DND-41 (cell line): ENCODE measurements around the gene FAM50B.

ENCODE experiments used
- ATAC-seq: fragments of 200-7000 bp; cut with Tn5 transposase; 3 replicates; pipeline ENCODE4 v1.9.1; 2021; ENCODE audit warnings: low read depth; ENCODE audit not compliant: insufficient read depth
- DNase-seq: peaks from one replicate; pipeline ENCODE4 v3.0.0-alpha.2; 2020
- H2AFZ ChIP-seq: 2 replicates; pipeline ENCODE4 v1.6.0; 2012; ENCODE audit warnings: low read depth, low read length
- H3K27ac ChIP-seq: 2 replicates; pipeline ENCODE4 v1.5.1; 2012; ENCODE audit warnings: low read length, inconsistent platforms
- H3K27me3 ChIP-seq: fragments of 200-600 bp; sonication (generic); 2 replicates; pipeline ENCODE4 v1.6.0; 2012; ENCODE audit warnings: low read length, mild to moderate bottlenecking, inconsistent platforms; ENCODE audit not compliant: insufficient read depth, poor library complexity
- H3K36me3 ChIP-seq: 2 replicates; pipeline ENCODE4 v1.5.1; 2012; ENCODE audit warnings: low read length, inconsistent platforms; ENCODE audit not compliant: insufficient read depth
- H3K4me1 ChIP-seq: 2 replicates; pipeline ENCODE4 v1.5.1; 2012; ENCODE audit warnings: mild to moderate bottlenecking, low read length; ENCODE audit not compliant: insufficient read depth
- H3K4me2 ChIP-seq: 2 replicates; pipeline ENCODE4 v1.6.0; 2012; ENCODE audit warnings: mild to moderate bottlenecking, moderate library complexity, low read length, inconsistent platforms; ENCODE audit not compliant: insufficient read depth
- H3K4me3 ChIP-seq, 2 experiments: fragments of 200-600 bp in 1 of 2; shearing (Covaris generic) in 1 of 2; 2 replicates each; pipeline ENCODE4 v1.5.1; 2012 to 2016; ENCODE audit warnings: inconsistent platforms in 2 of 2, low read length in 2 of 2, mild to moderate bottlenecking in 2 of 2, low read depth in 1 of 2, moderate library complexity in 1 of 2
- H3K79me2 ChIP-seq: 2 replicates; pipeline ENCODE4 v1.6.0; 2012; ENCODE audit warnings: low read length, inconsistent platforms; ENCODE audit not compliant: insufficient read depth
- H3K9ac ChIP-seq: 2 replicates; pipeline ENCODE4 v1.6.0; 2012; ENCODE audit warnings: low read depth, mild to moderate bottlenecking, inconsistent platforms, low read length, moderate library complexity
- H3K9me3 ChIP-seq: 2 replicates; pipeline ENCODE4 v1.5.1; 2012; ENCODE audit warnings: low read length, moderate library complexity, mild to moderate bottlenecking, inconsistent platforms; ENCODE audit not compliant: insufficient read depth, severe bottlenecking
- H4K20me1 ChIP-seq: 2 replicates; pipeline ENCODE4 v1.6.0; 2012; ENCODE audit warnings: low read length; ENCODE audit not compliant: insufficient read depth
- CTCF ChIP-seq: IDR thresholded peaks from 2 replicates; pipeline ENCODE4 v1.5.1; 2012; ENCODE audit warnings: borderline replicate concordance, low read length, moderate library complexity, mild to moderate bottlenecking; ENCODE audit not compliant: poor library complexity, severe bottlenecking; ENCODE audit errors: extremely low read depth
- EZH2 ChIP-seq: IDR thresholded peaks from 3 replicates; pipeline ENCODE4 v1.6.1; 2012; ENCODE audit warnings: borderline replicate concordance, low read depth, mild to moderate bottlenecking, moderate library complexity, low read length, inconsistent platforms; ENCODE audit not compliant: severe bottlenecking

Gene FAM50B

GRCh38 chr6:3851839-3852238 lies 2.7 kb downstream of the FAM50B start:
- H3K79me2 ChIP-seq: no peaks in the 10 kb centered on the region
- H3K27me3 ChIP-seq: peaks cover 3% of the 10 kb centered on the region
- no peak for ATAC-seq
- DNase-seq: no peak
- no peaks in the 10 kb centered on the region for H3K36me3 ChIP-seq
- no peak overlapping the region for H2AFZ ChIP-seq
- H3K9ac ChIP-seq: no peak overlapping the region
- no peak overlapping the region for H3K27ac ChIP-seq
- no peak overlapping the region for H3K4me3 ChIP-seq
- no peak overlapping the region for H3K4me2 ChIP-seq
- no peaks in the 10 kb centered on the region for H3K9me3 ChIP-seq
- H4K20me1 ChIP-seq: no peaks in the 10 kb centered on the region
- no peaks in the 10 kb centered on the region for H3K4me1 ChIP-seq
- TF ChIP-seq EZH2: no peak

DNA sequence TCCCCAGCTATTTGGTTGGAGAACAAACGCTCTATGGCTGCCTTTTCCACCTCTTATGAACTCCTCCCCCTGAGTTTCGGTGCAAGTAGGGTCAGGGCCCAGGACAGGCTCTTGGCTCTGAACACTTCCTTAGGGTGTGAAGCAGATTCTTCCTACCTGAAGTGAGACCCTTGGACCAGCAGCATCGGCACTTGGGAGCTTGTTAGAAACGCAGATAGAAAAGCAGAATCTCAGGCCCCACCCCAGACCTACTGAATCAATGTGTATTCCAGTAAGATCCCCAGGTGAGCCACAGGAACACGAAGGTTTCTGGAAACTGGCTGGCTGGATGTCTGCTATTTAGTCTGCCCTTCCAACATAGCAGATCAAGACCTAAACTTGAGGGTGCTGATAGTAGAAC lies 3.2 kb downstream of the FAM50B start:
- Histone ChIP-seq H3K4me3 (no peak overlapping the region), H3K4me2 (no peak overlapping the region), H2AFZ (no peak overlapping the region), H3K79me2 (no peaks in the 10 kb centered on the region), H3K27me3 (peaks cover 5% of the 10 kb centered on the region), H3K4me1 (no peaks in the 10 kb centered on the region), H4K20me1 (no peaks in the 10 kb centered on the region), H3K27ac (no peak overlapping the region), H3K9me3 (no peaks in the 10 kb centered on the region), H3K9ac (no peak overlapping the region), H3K36me3 (no peaks in the 10 kb centered on the region)
- DNase-seq (no peak), ATAC-seq (no peak)
- TF ChIP-seq EZH2 (no peak), CTCF (no peak)

GRCh38 chr6:3855866-3856265 lies 6.7 kb downstream of the FAM50B start:
- Histone ChIP-seq H3K4me1 (no peaks in the 10 kb centered on the region), H2AFZ (no peak overlapping the region), H3K79me2 (no peaks in the 10 kb centered on the region), H3K36me3 (no peaks in the 10 kb centered on the region), H3K27me3 (peaks cover 10% of the 10 kb centered on the region), H3K27ac (no peak overlapping the region), H3K4me2 (no peak overlapping the region), H3K9me3 (no peaks in the 10 kb centered on the region), H3K4me3 (no peak overlapping the region), H3K9ac (no peak overlapping the region), H4K20me1 (no peaks in the 10 kb centered on the region)
- no peak for TF ChIP-seq EZH2
- no peak for TF ChIP-seq CTCF
- DNase-seq: no peak
- ATAC-seq: no peak

DNA sequence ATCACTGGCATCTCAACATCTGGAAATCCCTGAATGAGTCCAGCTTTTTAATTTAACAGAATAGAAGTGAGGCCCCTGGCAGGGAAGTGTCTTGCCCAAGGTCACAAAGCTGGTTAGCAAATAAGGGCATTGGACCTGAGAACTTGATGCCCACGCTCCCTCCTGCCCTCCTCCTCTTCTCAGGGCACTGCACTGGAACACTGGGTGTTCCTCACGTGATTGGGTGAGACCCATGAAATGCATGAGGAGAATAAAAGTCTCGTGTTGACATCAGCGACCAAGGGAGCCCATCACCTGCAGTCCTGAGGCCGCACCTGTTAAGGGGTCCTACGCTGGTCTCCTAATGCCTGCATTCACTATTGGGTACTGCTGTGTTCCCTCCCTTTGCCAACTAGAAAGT lies 7.4 kb downstream of the FAM50B start:
- no peak for TF ChIP-seq EZH2
- TF ChIP-seq CTCF: no peak
- H3K27me3 ChIP-seq: peaks cover 10% of the 10 kb centered on the region
- no peak overlapping the region for H3K9ac ChIP-seq
- no peak overlapping the region for H3K27ac ChIP-seq
- ATAC-seq: no peak
- no peaks in the 10 kb centered on the region for H3K79me2 ChIP-seq
- H3K9me3 ChIP-seq: no peaks in the 10 kb centered on the region
- no peak for DNase-seq
- H4K20me1 ChIP-seq: no peaks in the 10 kb centered on the region
- H3K4me1 ChIP-seq: no peaks in the 10 kb centered on the region
- H3K36me3 ChIP-seq: no peaks in the 10 kb centered on the region
- H2AFZ ChIP-seq: no peak overlapping the region
- H3K4me3 ChIP-seq: no peak overlapping the region
- no peak overlapping the region for H3K4me2 ChIP-seq
